K562 (cell line): ENCODE data around the gene ZSCAN12. TPM values are rescaled to one million over a fixed set of nuclear protein-coding genes. Genes with fewer than 3 reads are reported as not detected.

Source experiments
- CHD1 ChIP-seq: fragments of 200-600 bp; sonication (generic); IDR thresholded peaks from one replicate; pipeline ENCODE4 v1.6.1; 2012; ENCODE audit warnings: mild to moderate bottlenecking, moderate library complexity, low read length, inconsistent platforms
- HNRNPUL1 ChIP-seq: fragments of 200-400 bp; formaldehyde crosslinking; IDR thresholded peaks from 2 replicates; pipeline ENCODE4 v1.6.1; 2017; ENCODE audit warnings: low read length
- JUN ChIP-seq, 2 experiments: sonication (generic) in 1 of 2; formaldehyde crosslinking in 1 of 2; IDR thresholded peaks; 2 replicates each; pipeline versions ENCODE4 v1.6.1 to v1.8.0; 2012 to 2022; ENCODE audit warnings: borderline replicate concordance in 2 of 2, mild to moderate bottlenecking in 2 of 2, improper control_type of control experiment in 1 of 2, low read depth in 1 of 2, low read length in 1 of 2, missing genetic modification reagents in 1 of 2
- NRF1 ChIP-seq, 2 experiments: fragments of 450-650 bp; IDR thresholded peaks in 1 of 2; conservative IDR thresholded peaks in 1 of 2; 2 replicates each; pipeline ENCODE4 v1.6.1; 2014; ENCODE audit warnings: mild to moderate bottlenecking in 2 of 2
- PHF20 ChIP-seq: fragments of 450-650 bp; IDR thresholded peaks from 2 replicates; pipeline ENCODE4 v1.6.1; 2018; ENCODE audit not compliant: partially characterized antibody
- POLR2G ChIP-seq: fragments of 200-400 bp; formaldehyde crosslinking; IDR thresholded peaks from 2 replicates; pipeline ENCODE4 v1.6.1; 2017; ENCODE audit warnings: low read depth, mild to moderate bottlenecking, antibody characterized with exemption, low read length, moderate library complexity
- RERE ChIP-seq: sonication (generic); formaldehyde crosslinking; IDR thresholded peaks from 2 replicates; pipeline ENCODE4 v1.8.0; 2023; ENCODE audit warnings: missing genetic modification reagents, mild to moderate bottlenecking, borderline replicate concordance
- SFPQ ChIP-seq: fragments of 200-400 bp; formaldehyde crosslinking; IDR thresholded peaks from 2 replicates; pipeline ENCODE4 v1.6.1; 2017; ENCODE audit warnings: mild to moderate bottlenecking, low read depth, low read length, moderate library complexity
- SRSF7 ChIP-seq: fragments of 200-400 bp; formaldehyde crosslinking; optimal IDR thresholded peaks from 2 replicates; pipeline ENCODE3; 2017; ENCODE audit warnings: mild to moderate bottlenecking, low read depth, low read length
- ZNF175 ChIP-seq: fragments of 200-800 bp; sonication (Bioruptor generic); IDR thresholded peaks from 2 replicates; pipeline ENCODE4 v1.6.1; 2016; ENCODE audit warnings: low read depth, mild to moderate bottlenecking, missing genetic modification characterization, missing compliant biosample characterization
- ZNF830 ChIP-seq: fragments of 250-450 bp; sonication (Bioruptor Pico); IDR thresholded peaks from 2 replicates; pipeline ENCODE4 v1.5.0; 2021; ENCODE audit warnings: mild to moderate bottlenecking
- polyA plus RNA-seq, 8 experiments: library from polyadenylated mRNA; depleted of rRNA in 4 of 8; stranded (reverse) in 5 of 8; unstranded in 3 of 8; fragments of >200 nt; fragmentation: Nextera tagmentation in 2 of 8; fragmentation: Illumina TruSeq in 1 of 8; extraction: Ambion mirVana in 2 of 8; extraction: Trizol in 1 of 8; gene quantifications; 2 replicates each; pipeline versions ENCODE4 v1.2.1 to v1.2.3, GENCODE V29; 2011 to 2014; ENCODE audit warnings: inconsistent platforms in 1 of 8, missing spikeins in 1 of 8
- total RNA-seq, 7 experiments: library from RNA; depleted of rRNA in 6 of 7; stranded (reverse); fragments of >200 nt in 6 of 7; fragmentation: Illumina TruSeq in 2 of 7; extraction: Trizol in 2 of 7; gene quantifications; 2 replicates each; pipeline versions ENCODE4 v1.2.1 to v1.2.3, GENCODE V29; 2011 to 2021; ENCODE audit warnings: low replicate concordance in 1 of 7
- TF ChIP-seq, protein P1 (sequence below): sonication (generic); formaldehyde crosslinking; IDR thresholded peaks from 2 replicates; pipeline ENCODE4 v1.8.0; 2023; ENCODE audit warnings: mild to moderate bottlenecking, missing genetic modification reagents

ZSCAN12 gene
- total and polyA plus RNA-seq, 9 of the 15 experiments (the other 6 are each of a cell fraction or from before 2014, with no cell fraction given), result 2.5 to 19.6 (median 12.5) TPM

DNA sequence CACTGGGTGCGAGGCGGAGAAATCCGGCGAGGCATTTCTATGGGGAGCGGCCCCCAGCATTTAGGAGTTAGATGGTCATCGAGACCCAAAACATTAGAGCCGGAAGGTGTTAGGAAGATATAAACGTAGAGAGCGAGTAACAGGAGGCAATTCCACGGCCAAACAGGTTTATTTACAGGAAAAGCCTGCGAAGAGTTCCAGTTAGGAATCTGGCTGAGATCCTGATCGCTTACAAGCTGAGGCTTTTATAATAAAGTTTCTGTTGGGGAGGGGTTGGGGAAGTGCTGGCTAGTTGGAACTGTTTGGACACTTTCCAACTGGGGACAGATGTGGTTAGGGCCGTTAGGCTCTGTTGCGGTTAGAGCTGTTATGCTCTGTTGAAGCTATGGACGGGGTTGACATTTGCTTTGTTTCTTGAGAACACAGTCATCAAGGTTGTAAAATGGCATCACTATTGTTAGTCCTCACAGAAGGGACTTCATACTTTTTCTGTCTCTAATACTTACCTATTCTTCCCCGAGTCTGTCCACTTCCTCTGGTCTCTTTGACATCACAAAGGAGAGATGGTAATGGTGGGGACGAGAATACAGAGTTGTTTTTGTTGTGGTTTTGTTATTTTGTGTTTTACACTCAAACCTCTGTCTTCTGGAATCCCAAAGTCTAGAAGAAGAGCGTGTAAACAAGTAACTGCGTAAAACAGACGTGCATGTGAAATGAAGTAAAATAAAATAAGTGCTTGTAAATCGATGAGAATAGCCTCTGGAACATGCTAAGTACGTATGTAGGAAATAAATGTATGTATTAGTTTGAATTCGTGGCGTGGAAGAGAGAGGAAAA is 63.0 kb downstream of the ZSCAN12 start (continued):
- TF ChIP-seq RERE (CRISPR knock-in tag) (no peak), PHF20 (no peak), SRSF7 (no peak), CHD1 (peak; percentile 20), ZNF175 (peak; percentile 96), ZNF830 (CRISPR knock-in tag) (no peak), POLR2G (no peak), HNRNPUL1 (no peak), SFPQ (no peak), JUN (IDR thresholded peaks at IDR 0.05; ENCODE audit: borderline replicate concordance, low read depth, low read length) (no peak), JUN (CRISPR knock-in tag; IDR thresholded peaks at IDR 0.05; ENCODE audit: borderline replicate concordance) (no peak), NRF1 (conservative IDR thresholded peaks at IDR 0.05 in 1 of 2, IDR thresholded peaks at IDR 0.05 in 1 of 2) (no peak)
- TF ChIP-seq, protein P1, sequence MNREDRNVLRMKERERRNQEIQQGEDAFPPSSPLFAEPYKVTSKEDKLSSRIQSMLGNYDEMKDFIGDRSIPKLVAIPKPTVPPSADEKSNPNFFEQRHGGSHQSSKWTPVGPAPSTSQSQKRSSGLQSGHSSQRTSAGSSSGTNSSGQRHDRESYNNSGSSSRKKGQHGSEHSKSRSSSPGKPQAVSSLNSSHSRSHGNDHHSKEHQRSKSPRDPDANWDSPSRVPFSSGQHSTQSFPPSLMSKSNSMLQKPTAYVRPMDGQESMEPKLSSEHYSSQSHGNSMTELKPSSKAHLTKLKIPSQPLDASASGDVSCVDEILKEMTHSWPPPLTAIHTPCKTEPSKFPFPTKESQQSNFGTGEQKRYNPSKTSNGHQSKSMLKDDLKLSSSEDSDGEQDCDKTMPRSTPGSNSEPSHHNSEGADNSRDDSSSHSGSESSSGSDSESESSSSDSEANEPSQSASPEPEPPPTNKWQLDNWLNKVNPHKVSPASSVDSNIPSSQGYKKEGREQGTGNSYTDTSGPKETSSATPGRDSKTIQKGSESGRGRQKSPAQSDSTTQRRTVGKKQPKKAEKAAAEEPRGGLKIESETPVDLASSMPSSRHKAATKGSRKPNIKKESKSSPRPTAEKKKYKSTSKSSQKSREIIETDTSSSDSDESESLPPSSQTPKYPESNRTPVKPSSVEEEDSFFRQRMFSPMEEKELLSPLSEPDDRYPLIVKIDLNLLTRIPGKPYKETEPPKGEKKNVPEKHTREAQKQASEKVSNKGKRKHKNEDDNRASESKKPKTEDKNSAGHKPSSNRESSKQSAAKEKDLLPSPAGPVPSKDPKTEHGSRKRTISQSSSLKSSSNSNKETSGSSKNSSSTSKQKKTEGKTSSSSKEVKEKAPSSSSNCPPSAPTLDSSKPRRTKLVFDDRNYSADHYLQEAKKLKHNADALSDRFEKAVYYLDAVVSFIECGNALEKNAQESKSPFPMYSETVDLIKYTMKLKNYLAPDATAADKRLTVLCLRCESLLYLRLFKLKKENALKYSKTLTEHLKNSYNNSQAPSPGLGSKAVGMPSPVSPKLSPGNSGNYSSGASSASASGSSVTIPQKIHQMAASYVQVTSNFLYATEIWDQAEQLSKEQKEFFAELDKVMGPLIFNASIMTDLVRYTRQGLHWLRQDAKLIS (CRISPR knock-in tag), result no peak; the same call in 1 of the 2 replicates
